DOHH2 (cell line): ENCODE measurements around the gene OPN1LW.

Source experiments
- EZH2phosphoT487 ChIP-seq: fragments of 200-600 bp; sonication (generic); IDR thresholded peaks from 2 replicates; pipeline ENCODE4 v1.6.1; 2017; ENCODE audit warnings: borderline replicate concordance, mild to moderate bottlenecking, antibody characterized with exemption, low read length, moderate library complexity, mixed read lengths
- TF ChIP-seq, protein P1 (sequence below): fragments of 200-600 bp; sonication (generic); IDR thresholded peaks from one replicate; pipeline ENCODE4 v1.5.1; 2014; ENCODE audit warnings: antibody characterized with exemption, mild to moderate bottlenecking, low read depth, low read length; ENCODE audit not compliant: poor library complexity, severe bottlenecking

- TF ChIP-seq, protein P1, sequence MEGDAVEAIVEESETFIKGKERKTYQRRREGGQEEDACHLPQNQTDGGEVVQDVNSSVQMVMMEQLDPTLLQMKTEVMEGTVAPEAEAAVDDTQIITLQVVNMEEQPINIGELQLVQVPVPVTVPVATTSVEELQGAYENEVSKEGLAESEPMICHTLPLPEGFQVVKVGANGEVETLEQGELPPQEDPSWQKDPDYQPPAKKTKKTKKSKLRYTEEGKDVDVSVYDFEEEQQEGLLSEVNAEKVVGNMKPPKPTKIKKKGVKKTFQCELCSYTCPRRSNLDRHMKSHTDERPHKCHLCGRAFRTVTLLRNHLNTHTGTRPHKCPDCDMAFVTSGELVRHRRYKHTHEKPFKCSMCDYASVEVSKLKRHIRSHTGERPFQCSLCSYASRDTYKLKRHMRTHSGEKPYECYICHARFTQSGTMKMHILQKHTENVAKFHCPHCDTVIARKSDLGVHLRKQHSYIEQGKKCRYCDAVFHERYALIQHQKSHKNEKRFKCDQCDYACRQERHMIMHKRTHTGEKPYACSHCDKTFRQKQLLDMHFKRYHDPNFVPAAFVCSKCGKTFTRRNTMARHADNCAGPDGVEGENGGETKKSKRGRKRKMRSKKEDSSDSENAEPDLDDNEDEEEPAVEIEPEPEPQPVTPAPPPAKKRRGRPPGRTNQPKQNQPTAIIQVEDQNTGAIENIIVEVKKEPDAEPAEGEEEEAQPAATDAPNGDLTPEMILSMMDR: no peak
- TF ChIP-seq EZH2phosphoT487: no peak
Measured at GRCh38 chrX:154126101-154126500, 17.9 kb upstream of the OPN1LW start.
